A549 (cell line): ENCODE data around the gene AJAP1. TPM values are rescaled to one million over a fixed set of nuclear protein-coding genes. Genes with fewer than 3 reads are reported as not detected.
A peak's percentile ranks its signal among the peaks of the same experiment; 100 is the strongest.

Source experiments
- ATAC-seq, 2 experiments: fragments of 200-7000 bp in 1 of 2; fragments of >200 bp in 1 of 2; cut with Nextera tagmentation in 1 of 2; cut with Tn5 transposase in 1 of 2; 3 replicates each; pipeline versions ENCODE4 v1.8.0 to v1.9.1; 2018 to 2020; ENCODE audit warnings: mild to moderate bottlenecking in 1 of 2, moderate library complexity in 1 of 2
- CTCF ChIA-PET: fragments of 300-600 bp; sonication (Branson Sonifier 250); formaldehyde crosslinking; extraction: SDS; loops from one replicate; lab custom pipeline; 2021; ENCODE audit warnings: antibody characterized with exemption, inconsistent platforms; lab: Yijun Ruan, JAX
- POLR2A ChIA-PET: fragments of 350-600 bp; formaldehyde crosslinking; extraction: SDS; loops from one replicate; lab custom pipeline; 2021; ENCODE audit warnings: antibody characterized with exemption, inconsistent platforms; lab: Yijun Ruan, JAX
- DNase-seq, 2 experiments: peaks; one replicate each; pipeline versions ENCODE4 v3.0.0 to v3.0.0-alpha.2; 2011 to 2016; ENCODE audit warnings: low read depth in 1 of 2, low spot score in 1 of 2
- FAIRE-seq: peaks from 2 replicates; lab custom pipeline; 2011; peaks lifted over from hg19 to GRCh38; lab: Jason Lieb, UNC
- H3K27ac ChIP-seq, 2 experiments: fragments of >200 bp; sonication (Bioruptor Twin); formaldehyde crosslinking; 3 replicates each; pipeline ENCODE4 v1.5.1; 2016 to 2017
- H3K4me1 ChIP-seq: fragments of >200 bp; sonication (Bioruptor Twin); formaldehyde crosslinking; 3 replicates; pipeline ENCODE4 v1.6.1; 2016
- H3K4me2 ChIP-seq: fragments of >200 bp; sonication (Bioruptor Twin); formaldehyde crosslinking; 3 replicates; pipeline ENCODE4 v1.6.1; 2016
- H3K4me3 ChIP-seq: fragments of >200 bp; sonication (Bioruptor Twin); formaldehyde crosslinking; 3 replicates; pipeline ENCODE4 v1.5.1; 2016
- H3K9me3 ChIP-seq: fragments of >200 bp; sonication (Bioruptor Twin); formaldehyde crosslinking; 3 replicates; pipeline ENCODE4 v1.6.1; 2016
- CHD2 ChIP-seq: fragments of 150-350 bp; IDR thresholded peaks from 2 replicates; pipeline ENCODE4 v1.6.1; 2014; ENCODE audit warnings: low read length; ENCODE audit not compliant: partially characterized antibody
- EHF ChIP-seq: fragments of 250-450 bp; sonication (Bioruptor Pico); IDR thresholded peaks from 2 replicates; pipeline ENCODE4 v1.5.0; 2020; ENCODE audit warnings: mild to moderate bottlenecking
- EP300 ChIP-seq, 2 experiments: fragments of >200 bp; sonication (Bioruptor Twin); formaldehyde crosslinking; IDR thresholded peaks; 2 replicates in 1 of 2; 3 replicates in 1 of 2; pipeline ENCODE4 v1.6.1; 2016 to 2017
- GATA3 ChIP-seq: IDR thresholded peaks from 2 replicates; pipeline ENCODE4 v1.6.1; 2012; ENCODE audit warnings: borderline replicate concordance
- HOXB13 ChIP-seq: fragments of 250-450 bp; sonication (Bioruptor Pico); IDR thresholded peaks from 2 replicates; pipeline ENCODE4 v1.5.0; 2020; ENCODE audit warnings: low read depth, mild to moderate bottlenecking, moderate library complexity
- JUNB ChIP-seq: fragments of >200 bp; sonication (Bioruptor Twin); formaldehyde crosslinking; IDR thresholded peaks from 2 replicates; pipeline ENCODE4 v1.6.1; 2016
- KDM5A ChIP-seq: fragments of 200-600 bp; sonication (generic); IDR thresholded peaks from 2 replicates; pipeline ENCODE4 v1.6.1; 2016; ENCODE audit warnings: antibody characterized with exemption, mild to moderate bottlenecking
- MAFK ChIP-seq: fragments of 450-650 bp; IDR thresholded peaks from 2 replicates; pipeline ENCODE4 v1.6.1; 2014; ENCODE audit not compliant: partially characterized antibody
- NFE2L2 ChIP-seq: fragments of 150-350 bp; conservative IDR thresholded peaks from 2 replicates; pipeline ENCODE4 v1.6.1; 2014; ENCODE audit warnings: low read length
- POLR2AphosphoS2 ChIP-seq: conservative IDR thresholded peaks from 2 replicates; pipeline ENCODE4 v1.6.1; 2012; ENCODE audit warnings: low read length, improper control_type of control experiment, inconsistent platforms
- RAD21 ChIP-seq, 2 experiments: fragments of >200 bp in 1 of 2; sonication (Bioruptor Twin) in 1 of 2; formaldehyde crosslinking in 1 of 2; IDR thresholded peaks in 1 of 2; conservative IDR thresholded peaks in 1 of 2; 2 replicates in 1 of 2; 3 replicates in 1 of 2; pipeline ENCODE4 v1.6.1; 2012 to 2018; ENCODE audit warnings: inconsistent platforms in 1 of 2
- RFX5 ChIP-seq: fragments of 450-650 bp; IDR thresholded peaks from 2 replicates; pipeline ENCODE4 v1.7.1; 2014; ENCODE audit warnings: antibody characterized with exemption, mild to moderate bottlenecking, moderate library complexity
- RNF2 ChIP-seq: fragments of 200-600 bp; sonication (generic); IDR thresholded peaks from 2 replicates; pipeline ENCODE4 v1.6.1; 2016; ENCODE audit warnings: low read depth, mild to moderate bottlenecking, antibody characterized with exemption, moderate library complexity, borderline replicate concordance
- TP53 ChIP-seq: fragments of 250-450 bp; sonication (Bioruptor Pico); IDR thresholded peaks from 2 replicates; pipeline ENCODE4 v1.5.0; 2021; ENCODE audit warnings: mild to moderate bottlenecking, moderate library complexity
- whole genome bisulfite sequencing: methylation state at CpG from one replicate; pipeline ENCODE4 v1.1.6; 2017; ENCODE audit errors: missing lambda C conversion rate; 5-methylcytosine and 5-hydroxymethylcytosine counted together
- polyA plus RNA-seq, 4 experiments: library from polyadenylated mRNA; depleted of rRNA in 3 of 4; stranded (reverse); fragments of >200 nt; fragmentation: RNase III in 1 of 4; extraction: RNeasy Plus Mini Kit Qiagen cat#74134 plus additional on column Dnase treatment in 1 of 4; gene quantifications; 2 replicates in 3 of 4; 3 replicates in 1 of 4; pipeline ENCODE4 v1.2.3, GENCODE V29; 2011 to 2017
- TF ChIP-seq, protein P1 (sequence below): IDR thresholded peaks from 2 replicates; pipeline ENCODE4 v1.6.1; 2012
- TF ChIP-seq, protein P2 (sequence below): fragments of >200 bp; sonication (Bioruptor Twin); formaldehyde crosslinking; IDR thresholded peaks from 2 replicates; pipeline ENCODE4 v1.6.1; 2016
- TF ChIP-seq, protein P3 (sequence below): fragments of 200-600 bp; sonication (generic); IDR thresholded peaks from 2 replicates; pipeline ENCODE4 v1.6.1; 2016; ENCODE audit warnings: antibody characterized with exemption, mild to moderate bottlenecking, moderate library complexity
- TF ChIP-seq, protein P4 (sequence below): IDR thresholded peaks from 2 replicates; pipeline ENCODE4 v1.6.1; 2012
- TF ChIP-seq, protein P5 (sequence below): fragments of >200 bp; sonication (Bioruptor Twin); formaldehyde crosslinking; IDR thresholded peaks from 3 replicates; pipeline ENCODE4 v1.6.1; 2016
- TF ChIP-seq, protein P6 (sequence below): fragments of >200 bp; sonication (Bioruptor Twin); formaldehyde crosslinking; IDR thresholded peaks from 3 replicates; pipeline ENCODE4 v1.5.1; 2016

Gene AJAP1
- polyA plus RNA-seq, 2 of the 4 experiments (the other 2 are of a cell fraction), result not detected

DNA sequence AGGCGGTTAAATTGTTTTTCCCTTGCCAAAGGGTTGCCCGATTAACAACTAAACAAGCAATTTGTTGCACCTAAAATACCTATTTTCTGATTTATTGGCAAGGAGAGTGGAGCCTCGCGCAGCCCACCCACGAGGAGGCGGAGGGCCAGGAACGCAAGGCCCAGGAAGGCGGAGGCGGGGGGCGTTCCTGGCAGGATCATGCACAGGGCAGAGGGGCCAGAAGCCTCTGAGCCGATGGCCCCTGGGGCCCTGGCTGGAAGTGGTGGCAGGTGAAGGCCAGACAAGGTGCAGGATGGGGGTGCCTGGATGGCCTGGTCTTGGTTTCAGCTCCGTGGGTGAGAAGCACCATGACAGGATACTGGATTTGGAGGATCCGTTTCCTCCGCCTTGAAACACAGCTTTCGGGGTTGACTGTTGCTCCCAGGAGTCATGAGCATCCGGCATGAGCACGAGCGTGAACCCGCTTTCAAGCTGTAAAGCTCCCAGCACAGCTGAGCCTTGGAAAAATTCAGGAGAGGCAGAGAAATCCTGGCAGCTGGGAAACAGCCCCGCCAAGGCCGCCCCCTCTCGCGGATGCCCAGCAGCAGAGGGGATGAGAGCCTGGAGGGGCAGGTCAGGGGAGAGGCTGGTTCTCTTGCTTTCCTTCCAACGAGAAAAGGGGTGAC, 35.0 kb downstream of the AJAP1 start:
- H3K4me2 ChIP-seq, result no peak overlapping the region
- ATAC-seq, result no peak
- H3K27ac ChIP-seq, result no peak overlapping the region
- TF ChIP-seq, protein P1, sequence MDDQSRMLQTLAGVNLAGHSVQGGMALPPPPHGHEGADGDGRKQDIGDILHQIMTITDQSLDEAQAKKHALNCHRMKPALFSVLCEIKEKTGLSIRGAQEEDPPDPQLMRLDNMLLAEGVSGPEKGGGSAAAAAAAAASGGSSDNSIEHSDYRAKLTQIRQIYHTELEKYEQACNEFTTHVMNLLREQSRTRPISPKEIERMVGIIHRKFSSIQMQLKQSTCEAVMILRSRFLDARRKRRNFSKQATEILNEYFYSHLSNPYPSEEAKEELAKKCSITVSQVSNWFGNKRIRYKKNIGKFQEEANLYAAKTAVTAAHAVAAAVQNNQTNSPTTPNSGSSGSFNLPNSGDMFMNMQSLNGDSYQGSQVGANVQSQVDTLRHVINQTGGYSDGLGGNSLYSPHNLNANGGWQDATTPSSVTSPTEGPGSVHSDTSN, result no peak
- no peak for TF ChIP-seq RNF2
- TF ChIP-seq GATA3, result no peak
- no peak for TF ChIP-seq NFE2L2
- no peak for TF ChIP-seq HOXB13 (CRISPR knock-in tag)
- TF ChIP-seq RAD21 (conservative IDR thresholded peaks at IDR 0.05 in 1 of 2, IDR thresholded peaks at IDR 0.05 in 1 of 2), result no peak
- TF ChIP-seq MAFK, result no peak
- DNase-seq, result no peak
- 88% methylated on average over 17 of the region's 24 CpGs for WGBS
- no peak for FAIRE-seq
- POLR2A ChIA-PET, result no interaction called here
- H3K4me3 ChIP-seq, result no peak overlapping the region
- 0 out of 3 replicates have a peak, but pooled peaks cover 2% of the 10 kb centered on the region for H3K4me1 ChIP-seq
- no peaks in the 10 kb centered on the region for H3K9me3 ChIP-seq
- CTCF ChIA-PET, result no interaction called here

DNA sequence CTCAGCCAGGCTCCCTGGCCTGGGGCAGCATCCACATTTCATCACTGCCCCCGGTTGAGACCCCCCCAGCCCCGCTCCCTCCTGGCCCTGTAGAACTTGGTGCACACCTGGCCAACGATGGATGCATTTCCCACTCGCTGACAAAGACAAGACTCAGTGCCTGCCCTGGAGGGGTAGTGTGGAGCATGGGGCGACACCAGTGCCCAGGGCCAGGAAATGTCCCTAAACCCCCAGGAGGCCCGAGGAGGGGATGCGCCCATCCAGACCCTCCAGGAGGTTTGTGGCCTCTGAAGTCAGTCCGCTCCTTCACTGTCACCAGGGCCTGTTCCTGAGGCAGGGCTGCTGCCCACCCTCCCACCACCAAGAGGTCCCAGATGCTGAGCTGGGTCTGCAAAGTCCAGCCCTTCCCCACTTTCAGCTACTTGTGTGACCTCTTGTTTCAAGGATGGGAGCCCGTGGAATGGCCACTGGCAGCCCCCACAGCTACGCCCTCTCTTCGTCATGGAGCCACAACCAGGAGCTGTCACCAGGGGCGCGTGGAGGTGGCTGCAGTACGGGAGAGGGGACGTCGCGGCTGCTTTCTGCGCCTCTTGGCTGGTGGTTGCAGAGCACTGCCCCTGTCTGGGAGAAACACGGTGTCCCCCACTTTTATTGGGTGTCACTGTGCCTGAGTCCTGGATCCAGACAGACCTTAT, 35.7 kb downstream of the AJAP1 start:
- 0 out of 3 replicates have a peak, but pooled peaks cover 2% of the 10 kb centered on the region for H3K4me1 ChIP-seq
- 58% methylated on average over 3 of the region's 19 CpGs for WGBS
- ATAC-seq, result no peak
- no peak for FAIRE-seq
- no peak for DNase-seq
- no peak overlapping the region for H3K27ac ChIP-seq
- no peak overlapping the region for H3K4me3 ChIP-seq
- no peaks in the 10 kb centered on the region for H3K9me3 ChIP-seq
- TF ChIP-seq, protein P2, sequence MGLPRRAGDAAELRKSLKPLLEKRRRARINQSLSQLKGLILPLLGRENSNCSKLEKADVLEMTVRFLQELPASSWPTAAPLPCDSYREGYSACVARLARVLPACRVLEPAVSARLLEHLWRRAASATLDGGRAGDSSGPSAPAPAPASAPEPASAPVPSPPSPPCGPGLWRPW, result no peak
- no peak for TF ChIP-seq MAFK
- TF ChIP-seq POLR2AphosphoS2, result no peak
- TF ChIP-seq EP300 (IDR thresholded peaks at IDR 0.05), result no peak
- no peak for TF ChIP-seq EHF (CRISPR knock-in tag)
- ChIA-PET CTCF (no interaction called here), POLR2A (no interaction called here)
- no peak overlapping the region for H3K4me2 ChIP-seq

DNA sequence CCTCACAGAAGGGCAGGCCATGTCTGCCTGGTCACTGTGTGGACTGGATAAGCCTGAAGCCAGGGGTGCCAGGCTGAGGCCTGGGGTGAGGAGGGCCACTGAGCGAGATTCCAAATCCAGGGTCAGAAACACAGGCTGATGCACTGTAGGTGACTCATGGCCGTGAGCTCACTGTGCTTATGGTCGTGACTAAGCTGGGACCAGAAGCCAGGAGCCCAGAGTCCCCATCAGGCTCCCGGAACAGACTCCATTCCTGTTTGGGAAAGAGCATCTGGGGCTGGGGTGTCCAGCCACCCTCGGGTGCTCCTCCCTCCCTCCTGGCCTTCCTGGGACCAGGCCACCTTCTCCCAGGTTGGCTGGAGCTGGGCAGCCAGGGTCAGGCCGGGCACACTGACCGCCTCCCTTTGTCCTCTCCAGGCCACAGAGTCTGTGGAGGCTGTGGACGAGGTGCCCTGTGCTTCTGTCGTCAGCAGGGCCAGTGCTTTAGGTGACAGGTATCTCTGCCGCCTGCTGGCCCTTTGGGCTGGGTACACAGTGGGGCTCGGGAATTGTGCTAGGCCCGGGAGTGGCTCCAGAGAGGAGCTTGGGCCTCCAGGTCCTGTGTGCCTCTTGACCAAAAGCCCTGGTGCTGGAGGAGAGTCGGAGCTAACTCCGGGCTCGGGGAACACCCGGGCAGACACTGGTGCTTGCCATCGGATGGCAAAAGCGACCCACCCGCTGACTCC, 36.7 kb downstream of the AJAP1 start:
- ATAC-seq, result peak; percentile 57 to 65; a peak in 4 of 6 replicates
- H3K4me2 ChIP-seq, result no peak overlapping the region
- H3K9me3 ChIP-seq, result no peaks in the 10 kb centered on the region
- TF ChIP-seq JUNB, result no peak
- TF ChIP-seq, protein P3, sequence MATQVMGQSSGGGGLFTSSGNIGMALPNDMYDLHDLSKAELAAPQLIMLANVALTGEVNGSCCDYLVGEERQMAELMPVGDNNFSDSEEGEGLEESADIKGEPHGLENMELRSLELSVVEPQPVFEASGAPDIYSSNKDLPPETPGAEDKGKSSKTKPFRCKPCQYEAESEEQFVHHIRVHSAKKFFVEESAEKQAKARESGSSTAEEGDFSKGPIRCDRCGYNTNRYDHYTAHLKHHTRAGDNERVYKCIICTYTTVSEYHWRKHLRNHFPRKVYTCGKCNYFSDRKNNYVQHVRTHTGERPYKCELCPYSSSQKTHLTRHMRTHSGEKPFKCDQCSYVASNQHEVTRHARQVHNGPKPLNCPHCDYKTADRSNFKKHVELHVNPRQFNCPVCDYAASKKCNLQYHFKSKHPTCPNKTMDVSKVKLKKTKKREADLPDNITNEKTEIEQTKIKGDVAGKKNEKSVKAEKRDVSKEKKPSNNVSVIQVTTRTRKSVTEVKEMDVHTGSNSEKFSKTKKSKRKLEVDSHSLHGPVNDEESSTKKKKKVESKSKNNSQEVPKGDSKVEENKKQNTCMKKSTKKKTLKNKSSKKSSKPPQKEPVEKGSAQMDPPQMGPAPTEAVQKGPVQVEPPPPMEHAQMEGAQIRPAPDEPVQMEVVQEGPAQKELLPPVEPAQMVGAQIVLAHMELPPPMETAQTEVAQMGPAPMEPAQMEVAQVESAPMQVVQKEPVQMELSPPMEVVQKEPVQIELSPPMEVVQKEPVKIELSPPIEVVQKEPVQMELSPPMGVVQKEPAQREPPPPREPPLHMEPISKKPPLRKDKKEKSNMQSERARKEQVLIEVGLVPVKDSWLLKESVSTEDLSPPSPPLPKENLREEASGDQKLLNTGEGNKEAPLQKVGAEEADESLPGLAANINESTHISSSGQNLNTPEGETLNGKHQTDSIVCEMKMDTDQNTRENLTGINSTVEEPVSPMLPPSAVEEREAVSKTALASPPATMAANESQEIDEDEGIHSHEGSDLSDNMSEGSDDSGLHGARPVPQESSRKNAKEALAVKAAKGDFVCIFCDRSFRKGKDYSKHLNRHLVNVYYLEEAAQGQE, result no peak
- TF ChIP-seq, protein P4, sequence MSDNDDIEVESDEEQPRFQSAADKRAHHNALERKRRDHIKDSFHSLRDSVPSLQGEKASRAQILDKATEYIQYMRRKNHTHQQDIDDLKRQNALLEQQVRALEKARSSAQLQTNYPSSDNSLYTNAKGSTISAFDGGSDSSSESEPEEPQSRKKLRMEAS, result no peak
- TF ChIP-seq, protein P5, sequence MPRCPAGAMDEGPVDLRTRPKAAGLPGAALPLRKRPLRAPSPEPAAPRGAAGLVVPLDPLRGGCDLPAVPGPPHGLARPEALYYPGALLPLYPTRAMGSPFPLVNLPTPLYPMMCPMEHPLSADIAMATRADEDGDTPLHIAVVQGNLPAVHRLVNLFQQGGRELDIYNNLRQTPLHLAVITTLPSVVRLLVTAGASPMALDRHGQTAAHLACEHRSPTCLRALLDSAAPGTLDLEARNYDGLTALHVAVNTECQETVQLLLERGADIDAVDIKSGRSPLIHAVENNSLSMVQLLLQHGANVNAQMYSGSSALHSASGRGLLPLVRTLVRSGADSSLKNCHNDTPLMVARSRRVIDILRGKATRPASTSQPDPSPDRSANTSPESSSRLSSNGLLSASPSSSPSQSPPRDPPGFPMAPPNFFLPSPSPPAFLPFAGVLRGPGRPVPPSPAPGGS, result no peak
- TF ChIP-seq EHF (CRISPR knock-in tag), result no peak
- TF ChIP-seq KDM5A, result no peak
- TF ChIP-seq CHD2, result no peak
- TF ChIP-seq RAD21 (conservative IDR thresholded peaks at IDR 0.05 in 1 of 2, IDR thresholded peaks at IDR 0.05 in 1 of 2), result no peak
- TF ChIP-seq RFX5, result no peak
- TF ChIP-seq TP53 (CRISPR knock-in tag), result no peak
- TF ChIP-seq, protein P6, sequence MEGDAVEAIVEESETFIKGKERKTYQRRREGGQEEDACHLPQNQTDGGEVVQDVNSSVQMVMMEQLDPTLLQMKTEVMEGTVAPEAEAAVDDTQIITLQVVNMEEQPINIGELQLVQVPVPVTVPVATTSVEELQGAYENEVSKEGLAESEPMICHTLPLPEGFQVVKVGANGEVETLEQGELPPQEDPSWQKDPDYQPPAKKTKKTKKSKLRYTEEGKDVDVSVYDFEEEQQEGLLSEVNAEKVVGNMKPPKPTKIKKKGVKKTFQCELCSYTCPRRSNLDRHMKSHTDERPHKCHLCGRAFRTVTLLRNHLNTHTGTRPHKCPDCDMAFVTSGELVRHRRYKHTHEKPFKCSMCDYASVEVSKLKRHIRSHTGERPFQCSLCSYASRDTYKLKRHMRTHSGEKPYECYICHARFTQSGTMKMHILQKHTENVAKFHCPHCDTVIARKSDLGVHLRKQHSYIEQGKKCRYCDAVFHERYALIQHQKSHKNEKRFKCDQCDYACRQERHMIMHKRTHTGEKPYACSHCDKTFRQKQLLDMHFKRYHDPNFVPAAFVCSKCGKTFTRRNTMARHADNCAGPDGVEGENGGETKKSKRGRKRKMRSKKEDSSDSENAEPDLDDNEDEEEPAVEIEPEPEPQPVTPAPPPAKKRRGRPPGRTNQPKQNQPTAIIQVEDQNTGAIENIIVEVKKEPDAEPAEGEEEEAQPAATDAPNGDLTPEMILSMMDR, result no peak
- no peak for FAIRE-seq
- H3K27ac ChIP-seq, result peak overlapping the region in 1 of 2 experiments; percentile 54; a peak in 2 of 6 replicates
- 0 out of 3 replicates have a peak, but pooled peaks cover 2% of the 10 kb centered on the region for H3K4me1 ChIP-seq
- CTCF ChIA-PET, result no interaction called here
- WGBS, result 54% methylated on average over 5 of the region's 19 CpGs
- H3K4me3 ChIP-seq, result no peak overlapping the region
- peak in 1 of 2 experiments; percentile 15 for DNase-seq
- POLR2A ChIA-PET, result no interaction called here
